Measurements from ENCODE around the gene IL1RAPL2.

The IL1RAPL2 gene

DNA sequence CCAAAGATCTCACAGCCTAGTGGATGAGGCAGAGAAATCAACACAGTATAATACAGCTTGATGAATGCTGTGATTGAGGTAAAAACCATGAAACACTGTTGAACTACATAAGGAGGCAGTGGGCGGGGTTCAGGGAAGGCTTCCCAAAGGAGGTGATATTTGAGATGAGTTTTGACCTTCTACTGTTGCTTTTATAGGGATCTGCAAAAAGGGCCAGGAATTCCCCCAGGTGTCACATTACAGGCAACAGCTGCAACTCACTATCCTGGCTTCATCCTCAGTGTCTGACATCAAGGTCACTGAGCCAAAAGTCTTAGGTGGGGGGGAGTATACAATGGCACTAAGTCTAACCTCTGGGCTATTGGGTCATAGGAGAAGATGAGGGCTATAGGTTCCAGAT, 1070.7 kb downstream of the IL1RAPL2 start:
- no peak overlapping the region for H3K4me3 ChIP-seq (ENCODE audit: low read length)
- TF ChIP-seq, protein P1, sequence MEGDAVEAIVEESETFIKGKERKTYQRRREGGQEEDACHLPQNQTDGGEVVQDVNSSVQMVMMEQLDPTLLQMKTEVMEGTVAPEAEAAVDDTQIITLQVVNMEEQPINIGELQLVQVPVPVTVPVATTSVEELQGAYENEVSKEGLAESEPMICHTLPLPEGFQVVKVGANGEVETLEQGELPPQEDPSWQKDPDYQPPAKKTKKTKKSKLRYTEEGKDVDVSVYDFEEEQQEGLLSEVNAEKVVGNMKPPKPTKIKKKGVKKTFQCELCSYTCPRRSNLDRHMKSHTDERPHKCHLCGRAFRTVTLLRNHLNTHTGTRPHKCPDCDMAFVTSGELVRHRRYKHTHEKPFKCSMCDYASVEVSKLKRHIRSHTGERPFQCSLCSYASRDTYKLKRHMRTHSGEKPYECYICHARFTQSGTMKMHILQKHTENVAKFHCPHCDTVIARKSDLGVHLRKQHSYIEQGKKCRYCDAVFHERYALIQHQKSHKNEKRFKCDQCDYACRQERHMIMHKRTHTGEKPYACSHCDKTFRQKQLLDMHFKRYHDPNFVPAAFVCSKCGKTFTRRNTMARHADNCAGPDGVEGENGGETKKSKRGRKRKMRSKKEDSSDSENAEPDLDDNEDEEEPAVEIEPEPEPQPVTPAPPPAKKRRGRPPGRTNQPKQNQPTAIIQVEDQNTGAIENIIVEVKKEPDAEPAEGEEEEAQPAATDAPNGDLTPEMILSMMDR (conservative IDR thresholded peaks at IDR 0.05; ENCODE audit: low read depth, low read length), result no peak
- DNase-seq (ENCODE audit: low read depth), result no peak

DNA sequence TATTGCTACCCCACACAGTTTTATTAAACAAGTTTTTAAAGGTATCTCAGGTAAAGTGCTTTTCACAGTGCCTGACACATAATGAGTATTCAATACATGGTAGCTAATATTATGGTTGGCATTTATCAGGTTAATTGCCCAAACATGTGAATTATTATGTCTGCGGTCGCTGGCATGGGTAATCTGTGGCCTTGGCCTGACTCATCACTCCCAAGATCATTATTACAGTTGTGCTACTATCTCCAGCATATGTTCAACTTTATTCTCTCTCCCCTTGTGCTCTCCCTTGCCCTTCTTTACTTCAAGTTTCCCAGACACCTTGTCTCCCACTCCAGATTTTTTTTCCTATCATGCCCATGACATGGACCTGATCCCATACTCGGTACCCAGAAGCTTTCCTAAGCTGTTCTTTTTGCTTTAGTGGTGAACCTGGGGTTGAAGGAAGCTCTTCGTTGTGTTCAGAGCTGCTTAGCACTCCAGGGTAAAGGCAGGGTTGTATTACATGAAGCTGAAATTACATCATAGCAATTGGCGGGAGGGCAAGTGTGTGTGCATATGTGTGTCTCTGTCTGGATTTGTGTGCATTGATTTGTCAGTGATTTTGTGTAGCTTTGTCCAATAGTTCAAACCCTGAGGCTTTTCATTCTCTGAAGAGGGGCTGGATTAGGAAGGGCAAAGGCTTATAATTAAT, 1079.8 kb downstream of the IL1RAPL2 start:
- H3K4me3 ChIP-seq (ENCODE audit: low read length), result no peak overlapping the region
- TF ChIP-seq, protein P1 (conservative IDR thresholded peaks at IDR 0.05; ENCODE audit: low read depth, low read length), result no peak
- DNase-seq (ENCODE audit: low read depth), result no peak

DNA sequence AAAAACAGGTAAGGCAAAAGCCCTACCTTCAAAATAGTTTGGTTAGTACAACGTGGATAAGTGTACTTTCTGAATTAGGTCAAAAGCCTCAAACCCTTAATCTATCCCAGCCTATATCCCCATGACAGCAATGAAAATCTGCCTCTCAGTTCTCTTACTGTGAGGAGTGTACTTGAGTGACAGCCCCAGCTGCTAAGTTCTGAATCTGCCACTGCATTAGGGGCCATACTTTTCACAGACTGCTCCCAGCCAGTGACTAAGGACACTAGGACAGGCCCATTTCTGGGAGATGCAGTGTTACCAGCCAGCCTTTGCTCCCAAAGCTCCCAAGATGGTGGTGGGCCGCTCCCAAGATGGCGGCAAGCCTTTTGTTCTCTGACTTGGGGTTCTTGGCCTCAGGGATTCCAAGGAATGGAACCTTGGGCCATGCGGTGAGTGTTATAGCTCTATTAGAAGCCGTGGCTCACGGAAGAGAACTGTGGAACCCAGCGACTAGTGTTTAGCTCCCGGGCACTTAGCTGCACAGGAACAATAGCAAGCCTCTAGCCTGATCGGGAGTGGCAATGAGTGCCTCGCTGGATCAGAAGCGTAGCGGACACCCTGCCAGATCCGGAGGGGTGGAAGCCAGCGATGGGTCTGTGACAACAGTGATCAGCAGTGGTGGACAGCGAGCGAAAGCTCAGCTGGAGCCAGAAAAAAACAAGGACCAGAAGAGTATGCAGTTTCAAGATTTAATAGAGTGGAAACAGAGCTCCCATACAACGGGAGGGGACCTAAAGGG, 1080.8 kb downstream of the IL1RAPL2 start:
- DNase-seq (ENCODE audit: low read depth), result no peak
- H3K4me3 ChIP-seq (ENCODE audit: low read length), result no peak overlapping the region
- TF ChIP-seq, protein P1 (conservative IDR thresholded peaks at IDR 0.05; ENCODE audit: low read depth, low read length), result no peak

DNA sequence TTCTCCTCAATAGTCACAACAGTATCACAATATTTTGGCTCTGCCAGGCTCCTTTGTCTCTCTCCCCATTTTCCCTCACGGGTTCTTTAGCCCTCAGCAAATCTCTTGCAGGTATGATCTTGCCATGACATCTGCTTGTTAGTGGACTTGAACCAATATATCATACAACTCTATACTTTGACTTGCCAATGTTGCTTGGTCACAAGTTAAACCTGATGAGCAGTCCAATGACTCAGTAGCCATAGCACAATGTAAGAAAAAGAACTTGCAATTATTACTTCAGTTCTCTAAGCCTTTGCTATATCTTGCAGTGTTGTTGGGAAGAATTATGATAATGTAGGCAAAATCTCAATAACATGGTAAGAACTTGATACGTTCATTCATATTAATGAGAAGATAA, 1081.8 kb downstream of the IL1RAPL2 start:
- H3K4me3 ChIP-seq (ENCODE audit: low read length), result no peak overlapping the region
- DNase-seq (ENCODE audit: low read depth), result no peak
- TF ChIP-seq, protein P1 (conservative IDR thresholded peaks at IDR 0.05; ENCODE audit: low read depth, low read length), result no peak

DNA sequence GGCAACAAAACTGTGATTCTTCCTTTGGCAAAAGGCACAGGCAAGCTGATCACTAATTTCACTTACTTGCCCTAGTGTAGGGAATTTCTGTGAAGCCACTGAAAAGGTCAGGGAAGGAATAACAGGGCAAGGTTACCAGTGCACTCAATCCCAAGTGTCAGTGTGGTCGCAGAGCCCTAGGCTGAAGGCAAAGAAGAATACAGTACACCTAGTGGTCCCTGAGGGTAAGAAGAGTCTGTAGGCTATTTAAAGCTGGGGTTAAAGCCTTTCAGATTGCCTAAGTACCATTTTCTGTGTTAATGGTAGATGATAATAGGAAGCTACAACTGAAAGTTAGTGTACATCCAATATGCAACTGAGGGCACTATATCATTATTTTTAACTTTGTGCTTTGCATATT, 1082.7 kb downstream of the IL1RAPL2 start:
- TF ChIP-seq, protein P1 (conservative IDR thresholded peaks at IDR 0.05; ENCODE audit: low read depth, low read length), result no peak
- H3K4me3 ChIP-seq (ENCODE audit: low read length), result no peak overlapping the region
- no peak for DNase-seq (ENCODE audit: low read depth)

DNA sequence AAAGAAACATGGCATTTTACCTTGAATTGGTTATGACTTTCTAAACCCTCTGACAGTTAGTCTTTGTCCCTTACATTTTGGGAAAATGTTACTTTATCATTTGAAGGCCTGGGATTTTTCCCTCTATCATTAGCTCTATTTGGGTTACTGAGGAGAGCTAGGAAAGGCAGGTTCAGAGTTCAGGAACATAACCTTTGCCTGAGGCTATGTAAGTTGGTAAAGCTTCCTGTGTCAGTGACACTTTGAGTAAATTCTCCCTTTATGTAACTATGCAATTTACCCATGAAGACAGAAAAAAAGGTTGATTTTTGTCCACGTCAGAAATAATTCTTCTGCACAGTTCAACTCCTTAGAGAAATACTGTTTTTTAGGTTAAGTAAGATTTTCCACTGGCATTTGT, 1084.6 kb downstream of the IL1RAPL2 start:
- H3K4me3 ChIP-seq (ENCODE audit: low read length), result no peak overlapping the region
- TF ChIP-seq, protein P1 (conservative IDR thresholded peaks at IDR 0.05; ENCODE audit: low read depth, low read length), result no peak
- DNase-seq (ENCODE audit: low read depth), result no peak

DNA sequence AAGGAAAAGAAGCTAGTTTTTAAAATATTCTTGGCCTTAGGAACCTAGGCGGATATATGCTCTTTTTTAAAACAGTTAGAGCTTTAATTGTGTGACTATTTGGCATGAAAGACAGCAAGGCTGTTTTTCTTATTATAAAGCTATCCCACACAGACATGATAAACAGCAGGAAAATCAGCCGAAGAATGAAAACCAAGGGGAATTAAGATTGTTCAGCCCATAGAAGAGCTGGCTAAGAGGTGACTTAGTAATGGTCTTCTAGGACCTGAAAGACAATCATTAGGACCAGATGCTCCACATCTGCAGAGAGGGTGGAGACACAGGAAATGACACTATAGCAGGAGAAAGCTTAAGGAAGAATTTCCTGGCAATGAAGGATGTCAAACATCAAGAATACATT, 1085.0 kb downstream of the IL1RAPL2 start:
- TF ChIP-seq, protein P1 (conservative IDR thresholded peaks at IDR 0.05; ENCODE audit: low read depth, low read length), result no peak
- DNase-seq (ENCODE audit: low read depth), result no peak
- no peak overlapping the region for H3K4me3 ChIP-seq (ENCODE audit: low read length)

All from retinal pigment epithelial cell (primary cell).